PC-3 (cell line): ENCODE data around the gene GRIK1.

Experiments used
- EZH2 ChIP-seq: fragments of 300-600 bp; sonication (generic); IDR thresholded peaks from one replicate; pipeline ENCODE4 v1.6.1; 2017; ENCODE audit warnings: antibody characterized with exemption, mild to moderate bottlenecking, low read length; ENCODE audit not compliant: unreplicated experiment
- TF ChIP-seq, protein P1 (sequence below): fragments of 300-600 bp; sonication (generic); conservative IDR thresholded peaks from 2 replicates; pipeline ENCODE4 v1.5.1; 2017; ENCODE audit warnings: antibody characterized with exemption, low read depth, mild to moderate bottlenecking, low read length

DNA sequence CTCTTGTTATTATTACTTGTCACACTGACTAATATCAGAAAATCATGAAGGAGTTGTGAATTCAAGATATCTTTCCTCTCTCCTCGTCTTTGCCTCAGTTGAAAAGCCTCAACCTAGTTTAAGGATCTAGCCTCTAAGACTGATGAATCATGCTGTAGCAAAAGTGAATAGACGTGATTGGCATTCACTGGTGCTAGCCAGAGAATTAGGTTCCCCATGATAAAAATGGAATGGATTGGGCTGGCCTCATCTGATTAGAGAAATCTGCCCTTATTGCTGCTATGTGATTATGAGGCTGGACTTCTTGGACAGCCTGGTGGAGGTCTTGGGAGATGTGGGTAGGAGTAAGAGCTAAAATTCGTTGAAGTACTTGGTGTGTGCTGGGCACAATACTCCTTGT is 432.8 kb downstream of the GRIK1 start:
- TF ChIP-seq EZH2 = no peak
- TF ChIP-seq, protein P1, sequence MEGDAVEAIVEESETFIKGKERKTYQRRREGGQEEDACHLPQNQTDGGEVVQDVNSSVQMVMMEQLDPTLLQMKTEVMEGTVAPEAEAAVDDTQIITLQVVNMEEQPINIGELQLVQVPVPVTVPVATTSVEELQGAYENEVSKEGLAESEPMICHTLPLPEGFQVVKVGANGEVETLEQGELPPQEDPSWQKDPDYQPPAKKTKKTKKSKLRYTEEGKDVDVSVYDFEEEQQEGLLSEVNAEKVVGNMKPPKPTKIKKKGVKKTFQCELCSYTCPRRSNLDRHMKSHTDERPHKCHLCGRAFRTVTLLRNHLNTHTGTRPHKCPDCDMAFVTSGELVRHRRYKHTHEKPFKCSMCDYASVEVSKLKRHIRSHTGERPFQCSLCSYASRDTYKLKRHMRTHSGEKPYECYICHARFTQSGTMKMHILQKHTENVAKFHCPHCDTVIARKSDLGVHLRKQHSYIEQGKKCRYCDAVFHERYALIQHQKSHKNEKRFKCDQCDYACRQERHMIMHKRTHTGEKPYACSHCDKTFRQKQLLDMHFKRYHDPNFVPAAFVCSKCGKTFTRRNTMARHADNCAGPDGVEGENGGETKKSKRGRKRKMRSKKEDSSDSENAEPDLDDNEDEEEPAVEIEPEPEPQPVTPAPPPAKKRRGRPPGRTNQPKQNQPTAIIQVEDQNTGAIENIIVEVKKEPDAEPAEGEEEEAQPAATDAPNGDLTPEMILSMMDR = no peak
